T-helper 17 cell (primary cell): ENCODE data around the gene CARNS1. TPM values are rescaled to one million over a fixed set of nuclear protein-coding genes. Genes with fewer than 3 reads are reported as not detected.

Experiments
- ATAC-seq: fragments of 150-1000 bp; cut with Tn5 transposase; 2 replicates; pipeline ENCODE4 v1.10.0; 2021; ENCODE audit warnings: mild to moderate bottlenecking, moderate library complexity
- DNase-seq, 3 donors: peaks; one replicate each; pipeline versions ENCODE4 v3.0.0 to v3.0.0-alpha.2; 2020 to 2021
- H3K9me3 ChIP-seq: one replicate; pipeline ENCODE4 v1.7.0; 2013; ENCODE audit warnings: low read length, mild to moderate bottlenecking; ENCODE audit not compliant: control insufficient read depth, poor library complexity, severe bottlenecking
- H3K27ac Mint-ChIP-seq: one replicate; pipeline ENCODE4 v1.8.0; 2022; ENCODE audit warnings: mild to moderate bottlenecking, moderate library complexity, mixed read lengths
- H3K27me3 Mint-ChIP-seq: one replicate; pipeline ENCODE4 v1.8.0; 2022; ENCODE audit warnings: mixed read lengths
- H3K36me3 Mint-ChIP-seq: one replicate; pipeline ENCODE4 v1.8.0; 2022; ENCODE audit warnings: low read depth, mixed read lengths
- H3K4me1 Mint-ChIP-seq: one replicate; pipeline ENCODE4 v1.8.0; 2022; ENCODE audit warnings: mild to moderate bottlenecking, mixed read lengths
- H3K4me3 Mint-ChIP-seq: one replicate; pipeline ENCODE4 v1.8.0; 2022; ENCODE audit warnings: mild to moderate bottlenecking, moderate library complexity, mixed read lengths
- total RNA-seq, 4 donors: library from RNA in 2 of 4; stranded (reverse) in 2 of 4; gene quantifications; one replicate each; pipeline ENCODE4 v1.2.3 and lab custom pipeline; 2022 to 2026

CARNS1 gene
- total RNA-seq, 2 donors from 2014 or later, result 4.5 to 7.5 TPM

GRCh38 chr11:67413266-67413849, 2.1 kb upstream of the CARNS1 start:
- Mint-ChIP-seq H3K36me3 (no peaks in the 10 kb centered on the region), H3K4me1 (peaks cover 67% of the 10 kb centered on the region), H3K4me3 (no peak overlapping the region), H3K27me3 (no peaks in the 10 kb centered on the region), H3K27ac (peak overlapping the region; percentile 94)
- DNase-seq (no peak), ATAC-seq (no peak)
- H3K9me3 ChIP-seq, result no peaks in the 10 kb centered on the region

- ATAC-seq (peak; percentile 65), DNase-seq (peak; percentile 67 to 71 (median 68))
- peak overlapping the region; percentile 86 for H3K4me3 Mint-ChIP-seq
- H3K9me3 ChIP-seq, result no peaks in the 10 kb centered on the region
- no peaks in the 10 kb centered on the region for H3K36me3 Mint-ChIP-seq
- peaks cover 60% of the 10 kb centered on the region for H3K4me1 Mint-ChIP-seq
- no peaks in the 10 kb centered on the region for H3K27me3 Mint-ChIP-seq
- H3K27ac Mint-ChIP-seq, result peak overlapping the region; percentile 87
Observed at GRCh38 chr11:67416416-67417335, 1.2 kb downstream of the CARNS1 start.

GRCh38 chr11:67417425-67417824, 1.9 kb downstream of the CARNS1 start:
- ATAC-seq (no peak), DNase-seq (no peak)
- H3K9me3 ChIP-seq, result no peaks in the 10 kb centered on the region
- Mint-ChIP-seq H3K4me3 (peak overlapping the region; percentile 49), H3K4me1 (peaks cover 54% of the 10 kb centered on the region), H3K27ac (peak overlapping the region; percentile 87), H3K36me3 (no peaks in the 10 kb centered on the region), H3K27me3 (no peaks in the 10 kb centered on the region)

GRCh38 chr11:67418476-67419281, 3.2 kb downstream of the CARNS1 start:
- no peaks in the 10 kb centered on the region for H3K9me3 ChIP-seq
- Mint-ChIP-seq H3K4me3 (peak overlapping the region; percentile 87), H3K27me3 (no peaks in the 10 kb centered on the region), H3K36me3 (no peaks in the 10 kb centered on the region), H3K4me1 (peaks cover 50% of the 10 kb centered on the region), H3K27ac (peak overlapping the region; percentile 88)
- ATAC-seq, result peak; percentile 14
- DNase-seq, result no peak

GRCh38 chr11:67419325-67420049, 4.0 kb downstream of the CARNS1 start:
- H3K4me3 Mint-ChIP-seq, result peak overlapping the region; percentile 87
- H3K27ac Mint-ChIP-seq, result peak overlapping the region; percentile 88
- H3K4me1 Mint-ChIP-seq, result peaks cover 50% of the 10 kb centered on the region
- no peaks in the 10 kb centered on the region for H3K27me3 Mint-ChIP-seq
- H3K9me3 ChIP-seq, result no peaks in the 10 kb centered on the region
- DNase-seq (no peak), ATAC-seq (no peak)
- no peaks in the 10 kb centered on the region for H3K36me3 Mint-ChIP-seq

- H3K36me3 Mint-ChIP-seq, result no peaks in the 10 kb centered on the region
Observed at GRCh38 chr11:67420147-67420645, 4.7 kb downstream of the CARNS1 start.

GRCh38 chr11:67420646-67421429, 5.4 kb downstream of the CARNS1 start:
- Mint-ChIP-seq H3K36me3 (no peaks in the 10 kb centered on the region), H3K4me3 (peak overlapping the region; percentile 87), H3K27me3 (no peaks in the 10 kb centered on the region), H3K4me1 (peaks cover 49% of the 10 kb centered on the region), H3K27ac (no peak overlapping the region)
- ATAC-seq, result peak; percentile 88
- DNase-seq, result peak; percentile 98 to 100 (median 99)
- no peaks in the 10 kb centered on the region for H3K9me3 ChIP-seq

More at GRCh38 chr11:67420147-67420645, 4.7 kb downstream of the CARNS1 start:
- Mint-ChIP-seq H3K27ac (no peak overlapping the region), H3K4me3 (peak overlapping the region; percentile 87), H3K27me3 (no peaks in the 10 kb centered on the region), H3K4me1 (peaks cover 50% of the 10 kb centered on the region)
- no peak for DNase-seq
- H3K9me3 ChIP-seq, result no peaks in the 10 kb centered on the region
- no peak for ATAC-seq

GRCh38 chr11:67421430-67422031, 6.1 kb downstream of the CARNS1 start:
- Mint-ChIP-seq H3K27ac (no peak overlapping the region), H3K36me3 (no peaks in the 10 kb centered on the region), H3K4me1 (peaks cover 43% of the 10 kb centered on the region), H3K4me3 (peak overlapping the region; percentile 87), H3K27me3 (no peaks in the 10 kb centered on the region)
- no peak for DNase-seq
- no peak for ATAC-seq
- no peaks in the 10 kb centered on the region for H3K9me3 ChIP-seq

- no peak for ATAC-seq
- DNase-seq, result no peak
Observed at GRCh38 chr11:67422891-67423290, 7.4 kb downstream of the CARNS1 start.

GRCh38 chr11:67423466-67423865, 8.0 kb downstream of the CARNS1 start:
- Mint-ChIP-seq H3K4me1 (peaks cover 35% of the 10 kb centered on the region), H3K36me3 (no peaks in the 10 kb centered on the region), H3K27ac (peak overlapping the region; percentile 21), H3K4me3 (no peak overlapping the region), H3K27me3 (no peaks in the 10 kb centered on the region)
- ATAC-seq (no peak), DNase-seq (no peak)
- H3K9me3 ChIP-seq, result no peaks in the 10 kb centered on the region

More at GRCh38 chr11:67422891-67423290, 7.4 kb downstream of the CARNS1 start:
- no peaks in the 10 kb centered on the region for H3K36me3 Mint-ChIP-seq
- H3K27ac Mint-ChIP-seq, result peak overlapping the region; percentile 21
- H3K4me3 Mint-ChIP-seq, result no peak overlapping the region
- peaks cover 36% of the 10 kb centered on the region for H3K4me1 Mint-ChIP-seq
- no peaks in the 10 kb centered on the region for H3K27me3 Mint-ChIP-seq
- H3K9me3 ChIP-seq, result no peaks in the 10 kb centered on the region

- no peaks in the 10 kb centered on the region for H3K9me3 ChIP-seq
- no peak overlapping the region for H3K27ac Mint-ChIP-seq
- ATAC-seq, result no peak
Observed at GRCh38 chr11:67423891-67424613, 8.6 kb downstream of the CARNS1 start.

More at GRCh38 chr11:67423891-67424613, 8.6 kb downstream of the CARNS1 start:
- Mint-ChIP-seq H3K4me1 (peaks cover 36% of the 10 kb centered on the region), H3K4me3 (no peak overlapping the region), H3K36me3 (no peaks in the 10 kb centered on the region), H3K27me3 (no peaks in the 10 kb centered on the region)
- no peak for DNase-seq
